ENCODE measurements around the gene KRT26. TPM values are rescaled to one million over a fixed set of nuclear protein-coding genes. Genes with fewer than 3 reads are reported as not detected.

The KRT26 gene
- total RNA-seq, 2 experiments from 2014 or later: not detected

GRCh38 chr17:40755231-40755630 is 16.8 kb downstream of the KRT26 start, which contains the start of gene KRT25:
Gene KRT25 (minus strand): TSS chr17:40755331. CDS start chr17:40755271, 60 bp downstream.
- ATAC-seq (ENCODE audit: poor library complexity) (no peak), DNase-seq (no peak)
- TF ChIP-seq, protein P1, sequence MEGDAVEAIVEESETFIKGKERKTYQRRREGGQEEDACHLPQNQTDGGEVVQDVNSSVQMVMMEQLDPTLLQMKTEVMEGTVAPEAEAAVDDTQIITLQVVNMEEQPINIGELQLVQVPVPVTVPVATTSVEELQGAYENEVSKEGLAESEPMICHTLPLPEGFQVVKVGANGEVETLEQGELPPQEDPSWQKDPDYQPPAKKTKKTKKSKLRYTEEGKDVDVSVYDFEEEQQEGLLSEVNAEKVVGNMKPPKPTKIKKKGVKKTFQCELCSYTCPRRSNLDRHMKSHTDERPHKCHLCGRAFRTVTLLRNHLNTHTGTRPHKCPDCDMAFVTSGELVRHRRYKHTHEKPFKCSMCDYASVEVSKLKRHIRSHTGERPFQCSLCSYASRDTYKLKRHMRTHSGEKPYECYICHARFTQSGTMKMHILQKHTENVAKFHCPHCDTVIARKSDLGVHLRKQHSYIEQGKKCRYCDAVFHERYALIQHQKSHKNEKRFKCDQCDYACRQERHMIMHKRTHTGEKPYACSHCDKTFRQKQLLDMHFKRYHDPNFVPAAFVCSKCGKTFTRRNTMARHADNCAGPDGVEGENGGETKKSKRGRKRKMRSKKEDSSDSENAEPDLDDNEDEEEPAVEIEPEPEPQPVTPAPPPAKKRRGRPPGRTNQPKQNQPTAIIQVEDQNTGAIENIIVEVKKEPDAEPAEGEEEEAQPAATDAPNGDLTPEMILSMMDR (IDR thresholded peaks at IDR 0.05): no peak
- Mint-ChIP-seq H3K9me3 (peaks cover 11% of the 10 kb centered on the region), H3K4me3 (no peak within 1 kb of the TSS), H3K27me3 (peaks cover 67% of the 10 kb centered on the region), H3K4me1 (ENCODE audit: low read depth) (no peaks in the 10 kb centered on the region), H3K36me3 (ENCODE audit: low read depth) (no peaks in the 10 kb centered on the region), H3K27ac (no peak within 1 kb of the TSS)
- H3K9me3 ChIP-seq (ENCODE audit: control insufficient read depth in 1 of 2, insufficient read depth in 1 of 2, low read length in 2 of 2): peaks cover 3 to 18% of the 10 kb centered on the region in 2 experiments
- ChIA-PET CTCF (no interaction called here), POLR2A (no interaction called here)
- H3K27ac ChIP-seq (ENCODE audit: low read depth in 1 of 2, low read length in 2 of 2): no peak within 1 kb of the TSS
- no peaks in the 10 kb centered on the region for H3K4me1 ChIP-seq (ENCODE audit: insufficient read depth, low read length)
- H3K36me3 ChIP-seq (ENCODE audit: insufficient read depth, low read length): no peaks in the 10 kb centered on the region
- H3K27me3 ChIP-seq (ENCODE audit: control insufficient read depth in 1 of 2, insufficient read depth in 2 of 2, low read length in 2 of 2): peaks cover 11 to 15% of the 10 kb centered on the region in 2 experiments
- intact Hi-C loops (cut with DNase I, micrococcal nuclease): no loop called here
- H3K4me3 ChIP-seq (ENCODE audit: low read length): no peak within 1 kb of the TSS

- CTCF ChIA-PET: no interaction called here
Measured at GRCh38 chr17:40753804-40754203, 18.2 kb downstream of the KRT26 start.

GRCh38 chr17:40751065-40751464 is 20.9 kb downstream of the KRT26 start:
- ATAC-seq (ENCODE audit: poor library complexity): no peak
- ChIA-PET CTCF (interaction anchor here (0.8 to 1.1 kb wide), 2 partner anchors 10 to 29 kb away, joined by 3 to 4 read pairs; no protein-coding TSS in a partner anchor), POLR2A (no interaction called here)
- H3K27me3 ChIP-seq (ENCODE audit: control insufficient read depth in 1 of 2, insufficient read depth in 2 of 2, low read length in 2 of 2): peaks cover 12 to 26% of the 10 kb centered on the region in 2 experiments
- H3K4me1 ChIP-seq (ENCODE audit: insufficient read depth, low read length): no peaks in the 10 kb centered on the region
- H3K9me3 Mint-ChIP-seq: no peaks in the 10 kb centered on the region
- no peaks in the 10 kb centered on the region for H3K9me3 ChIP-seq (ENCODE audit: control insufficient read depth in 1 of 2, insufficient read depth in 1 of 2, low read length in 2 of 2)
- intact Hi-C loops (cut with DNase I, micrococcal nuclease): no loop called here
- no peaks in the 10 kb centered on the region for H3K36me3 Mint-ChIP-seq (ENCODE audit: low read depth)
- TF ChIP-seq, protein P1 (IDR thresholded peaks at IDR 0.05): no peak
- no peak overlapping the region for H3K27ac Mint-ChIP-seq
- H3K4me3 ChIP-seq (ENCODE audit: low read length): no peak overlapping the region
- H3K36me3 ChIP-seq (ENCODE audit: insufficient read depth, low read length): no peaks in the 10 kb centered on the region
- no peaks in the 10 kb centered on the region for H3K4me1 Mint-ChIP-seq (ENCODE audit: low read depth)
- DNase-seq: no peak
- no peak overlapping the region for H3K4me3 Mint-ChIP-seq
- H3K27ac ChIP-seq (ENCODE audit: low read depth in 1 of 2, low read length in 2 of 2): no peak overlapping the region
- peaks cover 68% of the 10 kb centered on the region for H3K27me3 Mint-ChIP-seq

More at GRCh38 chr17:40753804-40754203, 18.2 kb downstream of the KRT26 start:
- Histone ChIP-seq H3K4me3 (ENCODE audit: low read length) (no peak overlapping the region), H3K27ac (ENCODE audit: low read depth in 1 of 2, low read length in 2 of 2) (no peak overlapping the region), H3K9me3 (ENCODE audit: control insufficient read depth in 1 of 2, insufficient read depth in 1 of 2, low read length in 2 of 2) (peaks cover 3 to 4% of the 10 kb centered on the region in 2 experiments), H3K36me3 (ENCODE audit: insufficient read depth, low read length) (no peaks in the 10 kb centered on the region), H3K4me1 (ENCODE audit: insufficient read depth, low read length) (no peaks in the 10 kb centered on the region), H3K27me3 (ENCODE audit: control insufficient read depth in 1 of 2, insufficient read depth in 2 of 2, low read length in 2 of 2) (peaks cover 12 to 16% of the 10 kb centered on the region in 2 experiments)
- ATAC-seq (ENCODE audit: poor library complexity) (no peak), DNase-seq (no peak)
- H3K27me3 Mint-ChIP-seq: peaks cover 65% of the 10 kb centered on the region
- no peak overlapping the region for H3K27ac Mint-ChIP-seq
- H3K9me3 Mint-ChIP-seq: peaks cover 2% of the 10 kb centered on the region
- POLR2A ChIA-PET: no interaction called here
- no peaks in the 10 kb centered on the region for H3K4me1 Mint-ChIP-seq (ENCODE audit: low read depth)
- H3K36me3 Mint-ChIP-seq (ENCODE audit: low read depth): no peaks in the 10 kb centered on the region
- TF ChIP-seq, protein P1 (IDR thresholded peaks at IDR 0.05): no peak
- no peak overlapping the region for H3K4me3 Mint-ChIP-seq
- intact Hi-C loops (cut with DNase I, micrococcal nuclease): no loop called here

Data from CD4-positive, alpha-beta T cell (primary cell).